OCI-LY3 (cell line): ENCODE data around the gene SGCB.

ENCODE experiments used
- EZH2phosphoT487 ChIP-seq: fragments of 200-600 bp; shearing (Covaris generic); IDR thresholded peaks from 2 replicates; pipeline ENCODE4 v1.6.1; 2018; ENCODE audit warnings: antibody characterized with exemption, mixed run types, low read depth
- TF ChIP-seq, protein P1 (sequence below): fragments of 200-600, 300-600 bp; sonication (generic); IDR thresholded peaks from 2 replicates; pipeline ENCODE4 v1.5.1; 2014; ENCODE audit warnings: antibody characterized with exemption, low read length, low read depth

DNA sequence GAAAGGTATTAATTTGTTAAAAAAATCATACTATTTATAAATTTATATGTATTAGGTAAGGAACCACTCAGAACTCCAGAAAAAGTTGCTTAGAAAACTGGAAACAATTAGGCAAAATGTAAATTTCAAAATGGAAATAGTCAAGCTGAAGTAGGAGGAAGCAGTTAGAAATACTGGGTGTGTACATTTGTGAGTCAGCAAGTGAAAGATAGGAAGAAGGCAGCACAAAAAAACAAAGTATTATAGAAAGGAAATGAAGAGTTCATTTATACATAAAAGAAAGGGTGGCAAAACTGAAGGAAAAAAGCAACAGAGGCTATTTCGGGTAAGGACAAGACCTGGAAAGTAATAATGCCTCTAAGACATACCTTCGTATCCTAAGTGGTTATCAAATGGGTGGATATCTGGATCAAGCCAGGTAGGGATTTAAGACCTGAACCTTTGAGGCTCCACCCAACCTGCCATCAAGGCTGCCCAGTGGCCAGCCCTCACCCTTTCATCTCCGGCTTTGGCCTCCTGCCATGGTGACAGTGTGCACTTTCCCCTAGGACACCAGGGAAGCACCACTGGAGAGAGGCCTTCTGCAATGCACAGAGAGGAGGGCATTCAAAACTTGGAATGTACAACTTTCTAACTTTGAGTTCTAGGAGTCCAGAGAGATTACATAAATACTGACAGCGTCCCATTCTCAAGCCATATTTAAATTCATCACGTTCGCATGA lies 18.0 kb downstream of the SGCB start, which contains the start of gene LRRC66:
- TF ChIP-seq, protein P1, sequence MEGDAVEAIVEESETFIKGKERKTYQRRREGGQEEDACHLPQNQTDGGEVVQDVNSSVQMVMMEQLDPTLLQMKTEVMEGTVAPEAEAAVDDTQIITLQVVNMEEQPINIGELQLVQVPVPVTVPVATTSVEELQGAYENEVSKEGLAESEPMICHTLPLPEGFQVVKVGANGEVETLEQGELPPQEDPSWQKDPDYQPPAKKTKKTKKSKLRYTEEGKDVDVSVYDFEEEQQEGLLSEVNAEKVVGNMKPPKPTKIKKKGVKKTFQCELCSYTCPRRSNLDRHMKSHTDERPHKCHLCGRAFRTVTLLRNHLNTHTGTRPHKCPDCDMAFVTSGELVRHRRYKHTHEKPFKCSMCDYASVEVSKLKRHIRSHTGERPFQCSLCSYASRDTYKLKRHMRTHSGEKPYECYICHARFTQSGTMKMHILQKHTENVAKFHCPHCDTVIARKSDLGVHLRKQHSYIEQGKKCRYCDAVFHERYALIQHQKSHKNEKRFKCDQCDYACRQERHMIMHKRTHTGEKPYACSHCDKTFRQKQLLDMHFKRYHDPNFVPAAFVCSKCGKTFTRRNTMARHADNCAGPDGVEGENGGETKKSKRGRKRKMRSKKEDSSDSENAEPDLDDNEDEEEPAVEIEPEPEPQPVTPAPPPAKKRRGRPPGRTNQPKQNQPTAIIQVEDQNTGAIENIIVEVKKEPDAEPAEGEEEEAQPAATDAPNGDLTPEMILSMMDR, result no peak
- no peak for TF ChIP-seq EZH2phosphoT487
